ENCODE results near the gene APBA3. TPM values are rescaled to one million over a fixed set of nuclear protein-coding genes. Genes with fewer than 3 reads are reported as not detected.
"Not testable (repeated sequence)": the region's sequence is repeated elsewhere in the genome, so short reads cannot be mapped to it uniquely, and the experiment has no call there.

The APBA3 gene
- total RNA-seq, 4 donors from 2014 or later: 12.9 to 26.5 (median 22.7) TPM

GRCh38 chr19:3766520-3766919 is 5.0 kb upstream of the APBA3 start:
- intact Hi-C loops (cut with DNase I): no loop called here
- H3K9me3 ChIP-seq: no peaks in the 10 kb centered on the region
- H3K4me3 ChIP-seq: no peak overlapping the region
- H3K27me3 ChIP-seq: peaks cover 0 to 4% (median 0%) of the 10 kb centered on the region in 4 donors
- no peak overlapping the region for H3K27ac ChIP-seq
- TF ChIP-seq POLR2A (IDR thresholded peaks at IDR 0.05): no peak
- no peak for TF ChIP-seq CTCF (IDR thresholded peaks at IDR 0.05)
- peaks cover 0 to 52% (median 3%) of the 10 kb centered on the region in 3 donors for H3K36me3 ChIP-seq
- H3K4me1 ChIP-seq: peaks cover 0 to 18% (median 12%) of the 10 kb centered on the region in 3 donors
- DNase-seq: no peak
- 69 to 88% methylated on average over 5 to 7 of the region's 7 CpGs for WGBS, 2 donors

GRCh38 chr19:3765757-3766156 is 4.3 kb upstream of the APBA3 start:
- DNase-seq; H3K9me3 ChIP-seq; H3K4me3 ChIP-seq; intact Hi-C loops (cut with DNase I); H3K27me3 ChIP-seq; H3K27ac ChIP-seq: not testable (repeated sequence)
- Histone ChIP-seq H3K4me1 (peaks cover 3 to 23% (median 15%) of the 10 kb centered on the region in 3 donors), H3K36me3 (peaks cover 0 to 52% (median 3%) of the 10 kb centered on the region in 3 donors)
- 89 to 91% methylated on average over 4 to 5 of the region's 5 CpGs for WGBS, 2 donors

- TF ChIP-seq POLR2A (IDR thresholded peaks at IDR 0.05): no peak
- TF ChIP-seq CTCF (IDR thresholded peaks at IDR 0.05): no peak
- H3K36me3 ChIP-seq: peaks cover 0 to 52% (median 3%) of the 10 kb centered on the region in 3 donors
- intact Hi-C loops (cut with DNase I): no loop called here
Observed at GRCh38 chr19:3765121-3765520, 3.6 kb upstream of the APBA3 start.

GRCh38 chr19:3762501-3763459 is 1.3 kb upstream of the APBA3 start, which contains the start of gene MRPL54:
MRPL54 (plus strand) TSS chr19:3762682; CDS start chr19:3762701, 19 bp downstream.
- Histone ChIP-seq H3K36me3 (peaks cover 3 to 52% (median 11%) of the 10 kb centered on the region in 3 donors), H3K4me1 (peaks cover 17 to 51% (median 35%) of the 10 kb centered on the region in 3 donors)

More at GRCh38 chr19:3765121-3765520, 3.6 kb upstream of the APBA3 start:
- no peak for DNase-seq
- WGBS, 2 donors: 84 to 89% methylated on average over 8 to 12 of the region's 12 CpGs
- Histone ChIP-seq H3K4me1 (peaks cover 7 to 30% (median 21%) of the 10 kb centered on the region in 3 donors), H3K27me3 (no peaks in the 10 kb centered on the region), H3K4me3 (no peak overlapping the region), H3K9me3 (no peaks in the 10 kb centered on the region), H3K27ac (no peak overlapping the region)

GRCh38 chr19:3762130-3762473 is 610 bp upstream of the APBA3 start:
- H3K4me1 ChIP-seq: peaks cover 17 to 51% (median 35%) of the 10 kb centered on the region in 3 donors
- H3K27me3 ChIP-seq: no peaks in the 10 kb centered on the region
- no peaks in the 10 kb centered on the region for H3K9me3 ChIP-seq
- DNase-seq: no peak
- H3K36me3 ChIP-seq: peaks cover 0 to 52% (median 15%) of the 10 kb centered on the region in 3 donors
- peak overlapping the region; percentile 93 to 96 (median 96) for H3K27ac ChIP-seq
- no peak for TF ChIP-seq POLR2A (IDR thresholded peaks at IDR 0.05)
- no peak for TF ChIP-seq CTCF (IDR thresholded peaks at IDR 0.05)
- WGBS, 2 donors: 36 to 44% methylated on average over 1 of the region's 1 CpG
- intact Hi-C loops (cut with DNase I): no loop called here
- peak overlapping the region in 2 of 4 donors; percentile 61 to 82 for H3K4me3 ChIP-seq

More at GRCh38 chr19:3762501-3763459, 1.3 kb upstream of the APBA3 start, which contains the start of gene MRPL54:
- DNase-seq: peak; percentile 90
- Histone ChIP-seq H3K27ac (peak within 1 kb of the TSS; percentile 93 to 96 (median 96)), H3K27me3 (no peaks in the 10 kb centered on the region), H3K9me3 (no peaks in the 10 kb centered on the region), H3K4me3 (peak within 1 kb of the TSS; percentile 82 to 96 (median 88))
- 1 to 3% methylated on average over 30 to 45 of the region's 47 CpGs for WGBS, 2 donors
- TF ChIP-seq POLR2A (IDR thresholded peaks at IDR 0.05) (peak in 3 of 4 donors; percentile 10 to 71 (median 59)), CTCF (IDR thresholded peaks at IDR 0.05) (peak in 1 of 6 experiments; percentile 37)
- intact Hi-C loops (cut with DNase I): no loop called here
